Brain pericyte (primary cell): ENCODE measurements around the gene CKAP2L.

Experiments used
- DNase-seq: peaks from one replicate; pipeline ENCODE4 v3.0.0-alpha.2; 2012; ENCODE audit warnings: low read depth, low spot score

Gene CKAP2L

GRCh38 chr2:112762276-112762675 lies 2.1 kb downstream of the CKAP2L start:
- DNase-seq: no peak

GRCh38 chr2:112760149-112760548 lies 4.3 kb downstream of the CKAP2L start:
- no peak for DNase-seq

GRCh38 chr2:112758711-112759110 lies 5.7 kb downstream of the CKAP2L start:
- DNase-seq: no peak

DNA sequence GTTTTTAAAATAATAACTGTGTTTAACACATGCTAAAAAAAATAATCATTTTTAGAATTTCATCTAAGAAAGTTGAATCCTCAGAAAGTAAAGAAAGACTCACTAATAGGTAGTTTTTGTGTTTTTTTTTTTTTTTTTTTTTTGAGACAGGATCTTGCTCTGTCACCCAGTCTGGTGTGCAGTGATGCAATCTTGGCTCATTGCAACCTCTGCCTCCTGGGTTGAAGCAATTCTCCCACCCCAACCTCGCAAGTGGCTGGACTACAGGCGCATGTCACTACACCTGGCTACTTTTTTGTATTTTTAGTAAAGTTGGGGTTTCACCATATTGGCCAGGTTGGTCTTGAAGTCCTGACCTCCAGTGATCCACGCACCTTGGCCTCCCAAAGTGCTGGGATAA lies 7.1 kb downstream of the CKAP2L start:
- no peak for DNase-seq

DNA sequence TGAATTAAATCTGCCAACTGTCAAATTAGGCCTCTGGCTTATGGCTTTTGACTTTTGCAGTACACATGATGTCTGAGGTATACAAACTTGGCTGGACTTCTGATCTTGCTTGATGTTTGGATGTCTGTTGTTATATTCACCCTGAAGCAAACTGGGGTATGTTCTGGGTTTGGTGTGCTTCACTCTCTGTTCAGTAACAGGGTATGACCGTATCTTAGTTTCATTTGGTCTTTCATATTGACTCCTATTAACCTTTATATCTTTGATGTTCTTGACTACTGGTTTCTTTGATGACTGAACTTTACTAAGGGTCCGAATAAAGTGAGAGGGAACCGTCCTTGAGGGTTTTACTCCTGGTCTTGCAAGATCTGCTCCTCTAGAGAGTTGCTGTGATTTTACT lies 8.2 kb downstream of the CKAP2L start:
- no peak for DNase-seq

DNA sequence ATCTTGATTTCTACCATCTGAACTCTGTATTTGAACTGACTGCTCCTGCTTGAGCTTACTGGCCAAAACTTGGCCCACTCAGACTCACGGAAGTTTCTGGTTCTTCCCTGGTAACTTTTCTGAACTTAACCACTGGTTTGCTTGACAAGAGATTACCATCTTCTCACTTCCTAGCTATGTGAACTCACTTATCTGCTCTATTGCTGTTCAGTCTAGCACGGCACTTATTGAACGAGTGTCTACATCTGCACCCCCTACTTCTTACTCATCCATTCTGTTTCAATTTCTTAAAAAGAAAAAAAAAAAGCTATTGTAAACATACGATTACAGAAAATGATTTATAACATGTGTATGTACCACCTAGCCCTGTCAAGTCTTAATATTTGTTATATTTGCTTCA lies 9.0 kb downstream of the CKAP2L start:
- no peak for DNase-seq

DNA sequence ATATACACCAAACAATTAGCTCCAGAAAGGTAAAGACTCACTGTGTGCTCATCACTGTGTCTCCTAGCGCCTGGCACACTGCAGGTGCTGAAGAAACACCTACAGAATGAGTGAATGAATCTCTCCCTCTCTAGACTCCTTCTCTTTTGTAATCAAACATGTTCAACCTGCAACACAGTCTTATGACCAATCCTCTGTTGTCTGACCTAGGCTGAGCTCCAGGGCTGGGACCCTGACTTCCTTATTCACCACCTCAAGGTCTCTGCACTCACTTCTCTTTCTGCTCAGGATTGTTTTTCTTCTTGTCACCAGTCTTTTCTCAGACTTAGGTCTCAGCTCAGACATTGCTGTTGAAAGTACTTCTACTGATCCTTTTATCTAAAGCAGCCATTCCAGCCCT lies 9.8 kb downstream of the CKAP2L start:
- no peak for DNase-seq

DNA sequence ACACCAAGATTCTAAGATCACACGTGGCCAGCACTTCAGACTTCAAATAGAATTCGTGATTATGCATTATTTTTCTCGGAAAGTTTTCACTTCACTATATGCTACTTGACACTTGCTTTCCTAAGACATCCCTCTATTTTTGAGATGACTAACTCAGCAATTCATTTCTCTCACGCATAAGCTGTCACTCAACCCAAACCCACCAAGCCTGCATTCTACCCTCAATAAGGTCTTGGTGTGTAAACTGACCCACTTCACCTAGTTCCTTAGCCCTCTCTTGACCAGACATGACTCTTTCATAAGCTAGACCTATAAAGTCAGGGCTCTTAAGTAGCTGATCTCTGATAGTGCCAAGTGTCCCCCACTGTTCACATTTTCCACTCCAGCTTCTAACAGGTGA lies 11.7 kb downstream of the CKAP2L start:
- no peak for DNase-seq

GRCh38 chr2:112751451-112752197 lies 12.8 kb downstream of the CKAP2L start:
- DNase-seq: no peak

GRCh38 chr2:112750560-112750843 lies 13.9 kb downstream of the CKAP2L start:
- DNase-seq: no peak

- DNase-seq: peak; percentile 29
These were observed 14.5 kb downstream of the CKAP2L start for GRCh38 chr2:112749755-112750559.

GRCh38 chr2:112740527-112740926 lies 23.9 kb downstream of the CKAP2L start:
- no peak for DNase-seq

GRCh38 chr2:112737542-112738232 lies 26.7 kb downstream of the CKAP2L start:
- no peak for DNase-seq

GRCh38 chr2:112733871-112734270 lies 30.5 kb downstream of the CKAP2L start:
- DNase-seq: no peak

- DNase-seq: no peak
These were observed 31.0 kb downstream of the CKAP2L start for GRCh38 chr2:112733456-112733855.

DNA sequence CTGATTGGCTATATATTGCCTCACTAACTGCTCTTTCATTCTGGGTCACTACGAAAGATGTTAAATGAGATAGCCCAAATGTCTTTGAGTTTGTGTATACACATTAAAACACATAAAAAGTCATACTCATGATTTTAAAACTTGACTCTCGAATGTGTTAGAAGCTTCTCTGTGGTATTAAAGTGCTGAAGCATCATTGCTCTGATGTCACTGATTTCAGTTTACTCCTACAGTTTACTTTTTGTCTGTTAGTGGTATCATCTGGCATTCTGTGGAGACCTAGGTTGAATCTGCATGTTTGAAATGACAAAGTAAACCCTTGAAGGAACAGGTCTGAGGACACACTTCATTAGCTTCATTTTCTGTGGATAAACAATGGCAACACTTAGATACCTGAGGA lies 32.9 kb downstream of the CKAP2L start:
- DNase-seq: no peak

DNA sequence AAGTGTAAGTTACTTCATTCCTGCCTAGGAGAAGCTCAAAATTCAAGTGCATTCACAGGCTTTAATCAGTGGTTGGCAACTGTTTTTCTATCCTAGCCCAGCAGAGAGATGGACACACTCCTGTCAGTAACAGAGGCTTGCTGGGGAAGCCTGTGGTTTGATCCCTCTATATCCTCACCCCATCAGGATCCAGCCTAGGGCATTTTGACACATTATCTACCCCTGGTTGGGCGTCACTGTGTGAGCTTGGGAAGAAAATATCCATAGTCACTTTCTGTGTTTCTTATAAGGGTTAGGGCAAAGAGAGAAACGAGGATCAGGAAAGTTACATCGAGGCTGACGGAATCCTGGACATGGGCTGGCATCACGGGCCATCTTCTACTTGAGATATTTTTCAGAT lies 33.6 kb downstream of the CKAP2L start:
- no peak for DNase-seq

DNA sequence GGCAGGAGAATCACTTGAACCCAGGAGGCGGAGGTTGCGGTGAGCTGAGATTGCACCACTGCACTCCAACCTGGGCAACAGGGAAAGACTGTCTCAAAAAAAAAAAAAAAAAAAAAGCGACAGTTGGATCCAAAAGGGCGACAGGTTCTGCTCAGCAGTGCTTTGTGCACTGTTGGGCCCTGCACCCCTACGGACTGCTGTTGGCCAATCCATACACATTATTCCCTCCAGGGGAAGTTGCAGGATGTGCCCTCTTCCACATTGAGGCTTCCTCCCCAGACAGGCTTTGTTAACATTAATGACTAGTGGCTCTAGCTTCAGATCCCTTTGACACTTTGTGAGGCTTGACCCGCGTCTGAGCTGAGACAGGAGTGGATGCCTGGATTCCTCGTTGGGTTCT lies 34.2 kb downstream of the CKAP2L start:
- DNase-seq: no peak

DNA sequence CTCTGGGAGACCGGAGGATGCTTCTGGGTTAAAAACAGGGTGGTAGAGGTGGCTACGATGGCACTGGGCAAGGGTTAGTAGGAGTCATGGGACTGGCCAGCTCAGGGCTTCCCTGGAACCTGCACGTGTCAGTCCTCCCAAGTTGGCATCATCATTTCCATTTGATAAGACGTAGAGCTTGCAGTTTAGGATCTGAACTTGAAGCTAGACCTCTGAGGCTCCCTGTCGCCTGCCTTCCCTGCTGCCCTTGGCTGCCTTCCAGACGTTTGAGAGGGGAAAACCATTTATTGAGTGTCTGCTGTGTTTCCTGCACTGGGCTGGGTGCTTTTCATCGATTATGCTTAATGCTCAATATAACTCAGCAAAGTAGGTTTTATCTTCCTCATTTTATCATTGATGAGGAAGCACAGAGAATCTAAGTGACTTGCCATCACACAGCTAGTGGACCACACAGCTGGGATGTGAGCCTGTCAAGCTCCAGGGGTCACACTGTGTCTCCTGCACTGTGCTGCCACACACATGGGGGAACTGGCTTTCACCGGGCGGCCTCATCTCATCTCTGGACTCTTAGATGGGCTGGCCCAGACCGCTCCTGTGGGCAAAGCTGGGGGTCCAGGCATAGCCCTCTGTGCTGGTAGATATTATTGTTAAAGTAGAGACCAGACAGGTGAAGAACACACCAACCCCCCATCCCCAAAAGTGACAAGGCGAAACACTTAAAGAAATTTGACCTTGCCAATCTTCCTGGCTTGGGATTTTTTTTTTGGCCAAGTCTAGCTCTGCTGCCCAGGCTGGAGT lies 35.8 kb downstream of the CKAP2L start:
- DNase-seq: no peak

GRCh38 chr2:112728029-112728362 lies 36.4 kb downstream of the CKAP2L start:
- DNase-seq: no peak

- DNase-seq: no peak
These were observed 37.0 kb downstream of the CKAP2L start for GRCh38 chr2:112727276-112728028.
